IMR-90 (cell line): ENCODE results near the gene DCLRE1A.

ENCODE experiments used
- FOS ChIP-seq: fragments of 150-350 bp; IDR thresholded peaks from 2 replicates; pipeline ENCODE4 v1.6.1; 2016; ENCODE audit warnings: low read depth, low read length
- MAFK ChIP-seq: IDR thresholded peaks from 2 replicates; pipeline ENCODE4 v1.6.1; 2012; ENCODE audit warnings: low read depth, low read length, improper control_type of control experiment
- MAZ ChIP-seq: IDR thresholded peaks from 2 replicates; pipeline ENCODE4 v1.6.1; 2012; ENCODE audit warnings: low read depth, mild to moderate bottlenecking, low read length, improper control_type of control experiment, moderate library complexity, borderline replicate concordance
- POLR2A ChIP-seq: IDR thresholded peaks from 2 replicates; pipeline ENCODE4 v1.6.1; 2012; ENCODE audit warnings: mild to moderate bottlenecking, low read depth, low read length
- TF ChIP-seq, protein P1 (sequence below): conservative IDR thresholded peaks from 2 replicates; pipeline ENCODE4 v1.5.1; 2012; ENCODE audit warnings: mild to moderate bottlenecking, low read depth, low read length, improper control_type of control experiment
- TF ChIP-seq, protein P2 (sequence below): fragments of 150-350 bp; IDR thresholded peaks from 2 replicates; pipeline ENCODE4 v1.6.1; 2016; ENCODE audit warnings: low read depth, mild to moderate bottlenecking, low read length, moderate library complexity, borderline replicate concordance

DNA sequence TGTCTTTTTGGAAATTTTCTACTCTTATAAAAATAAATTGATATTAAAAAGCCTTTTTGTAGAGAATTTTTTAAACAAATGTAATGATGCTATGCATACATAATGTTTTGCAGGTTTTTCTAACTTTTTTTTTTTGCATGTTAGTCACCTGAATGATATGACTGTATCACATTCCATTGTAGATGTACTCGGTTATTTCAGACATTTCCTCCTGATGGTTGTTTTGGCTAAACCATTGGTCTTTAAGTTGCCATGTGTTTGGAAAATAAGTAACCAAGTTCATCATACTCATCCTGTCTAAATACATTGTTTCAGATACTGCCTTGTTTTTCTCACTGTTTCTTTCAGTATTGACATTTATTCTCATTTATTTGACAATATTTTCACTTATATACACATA, 26.4 kb upstream of the DCLRE1A start:
- TF ChIP-seq, protein P1, sequence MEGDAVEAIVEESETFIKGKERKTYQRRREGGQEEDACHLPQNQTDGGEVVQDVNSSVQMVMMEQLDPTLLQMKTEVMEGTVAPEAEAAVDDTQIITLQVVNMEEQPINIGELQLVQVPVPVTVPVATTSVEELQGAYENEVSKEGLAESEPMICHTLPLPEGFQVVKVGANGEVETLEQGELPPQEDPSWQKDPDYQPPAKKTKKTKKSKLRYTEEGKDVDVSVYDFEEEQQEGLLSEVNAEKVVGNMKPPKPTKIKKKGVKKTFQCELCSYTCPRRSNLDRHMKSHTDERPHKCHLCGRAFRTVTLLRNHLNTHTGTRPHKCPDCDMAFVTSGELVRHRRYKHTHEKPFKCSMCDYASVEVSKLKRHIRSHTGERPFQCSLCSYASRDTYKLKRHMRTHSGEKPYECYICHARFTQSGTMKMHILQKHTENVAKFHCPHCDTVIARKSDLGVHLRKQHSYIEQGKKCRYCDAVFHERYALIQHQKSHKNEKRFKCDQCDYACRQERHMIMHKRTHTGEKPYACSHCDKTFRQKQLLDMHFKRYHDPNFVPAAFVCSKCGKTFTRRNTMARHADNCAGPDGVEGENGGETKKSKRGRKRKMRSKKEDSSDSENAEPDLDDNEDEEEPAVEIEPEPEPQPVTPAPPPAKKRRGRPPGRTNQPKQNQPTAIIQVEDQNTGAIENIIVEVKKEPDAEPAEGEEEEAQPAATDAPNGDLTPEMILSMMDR = no peak
- TF ChIP-seq, protein P2, sequence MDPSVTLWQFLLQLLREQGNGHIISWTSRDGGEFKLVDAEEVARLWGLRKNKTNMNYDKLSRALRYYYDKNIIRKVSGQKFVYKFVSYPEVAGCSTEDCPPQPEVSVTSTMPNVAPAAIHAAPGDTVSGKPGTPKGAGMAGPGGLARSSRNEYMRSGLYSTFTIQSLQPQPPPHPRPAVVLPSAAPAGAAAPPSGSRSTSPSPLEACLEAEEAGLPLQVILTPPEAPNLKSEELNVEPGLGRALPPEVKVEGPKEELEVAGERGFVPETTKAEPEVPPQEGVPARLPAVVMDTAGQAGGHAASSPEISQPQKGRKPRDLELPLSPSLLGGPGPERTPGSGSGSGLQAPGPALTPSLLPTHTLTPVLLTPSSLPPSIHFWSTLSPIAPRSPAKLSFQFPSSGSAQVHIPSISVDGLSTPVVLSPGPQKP = no peak
- TF ChIP-seq MAFK (no peak), POLR2A (no peak), FOS (no peak), MAZ (no peak)
